Measurements from ENCODE around the gene SLCO3A1. TPM values are rescaled to one million over a fixed set of nuclear protein-coding genes. Genes with fewer than 3 reads are reported as not detected.

The SLCO3A1 gene
- total RNA-seq, 1 experiment from 2014 or later: 5.1 TPM

- no peak for TF ChIP-seq CTCF (IDR thresholded peaks at IDR 0.05 in 2 of 3, conservative IDR thresholded peaks at IDR 0.05 in 1 of 3; ENCODE audit: borderline replicate concordance in 1 of 3, insufficient read depth in 1 of 3, low read depth in 2 of 3, low read length in 2 of 3)
- no peak for TF ChIP-seq ATF3 (IDR thresholded peaks at IDR 0.05)
- TF ChIP-seq SRF (IDR thresholded peaks at IDR 0.05; ENCODE audit: low read depth): no peak
- no peak for TF ChIP-seq ZBTB33 (IDR thresholded peaks at IDR 0.05; ENCODE audit: extremely low read depth, insufficient replicate concordance, low read length)
- TF ChIP-seq RAD21 (IDR thresholded peaks at IDR 0.05; ENCODE audit: low read depth): no peak
- no peak for TF ChIP-seq POLR2AphosphoS5 (IDR thresholded peaks at IDR 0.05; ENCODE audit: low read depth, low read length)
- TF ChIP-seq YY1 (IDR thresholded peaks at IDR 0.05; ENCODE audit: extremely low read depth, insufficient replicate concordance, low read depth, low read length): no peak
- TF ChIP-seq TCF7L2 (IDR thresholded peaks at IDR 0.05; ENCODE audit: borderline replicate concordance, extremely low read depth, insufficient read depth, insufficient read length): no peak
- TF ChIP-seq ZFX (IDR thresholded peaks at IDR 0.05): no peak
- TF ChIP-seq EZH2 (IDR thresholded peaks at IDR 0.05): no peak
Measured at GRCh38 chr15:92009162-92009561, 155.7 kb downstream of the SLCO3A1 start (continued).

All from HCT116 (cell line).